GM12873 (cell line): Measurements from ENCODE around the gene ADO.
A peak's percentile ranks its signal among the peaks of the same experiment; 100 is the strongest.

ENCODE experiments used
- TF ChIP-seq, protein P1 (sequence below): IDR thresholded peaks from 2 replicates; pipeline ENCODE4 v1.5.1; 2012; ENCODE audit warnings: low read depth, mild to moderate bottlenecking, moderate library complexity, low read length, control low read depth; ENCODE audit not compliant: insufficient read depth; ENCODE audit errors: missing control alignments

Gene ADO

DNA sequence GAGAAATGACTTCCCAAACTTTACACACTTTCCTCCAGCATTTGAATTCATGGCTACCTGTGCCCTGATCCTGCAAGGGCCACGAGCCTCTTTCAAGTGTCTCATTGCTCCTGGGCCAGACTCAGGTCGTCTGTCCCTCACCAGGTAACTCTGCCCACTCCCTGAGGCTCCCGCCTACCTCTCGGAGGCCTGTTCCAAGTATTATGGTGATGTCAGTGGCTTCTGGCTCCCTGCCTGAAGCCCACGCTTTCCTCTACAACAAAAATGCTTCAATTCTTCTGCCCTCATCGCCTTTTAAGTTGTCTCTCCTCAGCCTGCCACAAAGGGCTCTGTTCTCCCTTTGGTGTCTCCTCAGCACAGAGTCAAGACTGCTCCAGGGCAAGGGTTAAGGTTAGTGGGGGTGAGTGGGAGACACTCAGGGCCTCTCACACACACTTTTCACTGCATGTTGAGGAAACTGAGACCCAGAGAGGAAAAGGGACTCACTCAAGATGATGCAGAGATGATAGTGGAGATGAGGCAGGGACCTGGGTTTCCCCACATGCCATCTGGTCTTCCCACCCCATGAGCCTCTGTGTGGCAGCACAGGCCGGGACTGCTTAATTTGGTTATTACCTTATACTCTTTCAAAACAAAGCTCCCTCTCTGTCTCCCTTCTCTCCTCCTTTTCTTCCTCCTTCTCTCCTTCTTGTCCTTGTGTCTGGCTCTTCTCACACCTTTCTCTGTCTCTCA is 39.9 kb downstream of the ADO start:
- TF ChIP-seq, protein P1, sequence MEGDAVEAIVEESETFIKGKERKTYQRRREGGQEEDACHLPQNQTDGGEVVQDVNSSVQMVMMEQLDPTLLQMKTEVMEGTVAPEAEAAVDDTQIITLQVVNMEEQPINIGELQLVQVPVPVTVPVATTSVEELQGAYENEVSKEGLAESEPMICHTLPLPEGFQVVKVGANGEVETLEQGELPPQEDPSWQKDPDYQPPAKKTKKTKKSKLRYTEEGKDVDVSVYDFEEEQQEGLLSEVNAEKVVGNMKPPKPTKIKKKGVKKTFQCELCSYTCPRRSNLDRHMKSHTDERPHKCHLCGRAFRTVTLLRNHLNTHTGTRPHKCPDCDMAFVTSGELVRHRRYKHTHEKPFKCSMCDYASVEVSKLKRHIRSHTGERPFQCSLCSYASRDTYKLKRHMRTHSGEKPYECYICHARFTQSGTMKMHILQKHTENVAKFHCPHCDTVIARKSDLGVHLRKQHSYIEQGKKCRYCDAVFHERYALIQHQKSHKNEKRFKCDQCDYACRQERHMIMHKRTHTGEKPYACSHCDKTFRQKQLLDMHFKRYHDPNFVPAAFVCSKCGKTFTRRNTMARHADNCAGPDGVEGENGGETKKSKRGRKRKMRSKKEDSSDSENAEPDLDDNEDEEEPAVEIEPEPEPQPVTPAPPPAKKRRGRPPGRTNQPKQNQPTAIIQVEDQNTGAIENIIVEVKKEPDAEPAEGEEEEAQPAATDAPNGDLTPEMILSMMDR: no peak

DNA sequence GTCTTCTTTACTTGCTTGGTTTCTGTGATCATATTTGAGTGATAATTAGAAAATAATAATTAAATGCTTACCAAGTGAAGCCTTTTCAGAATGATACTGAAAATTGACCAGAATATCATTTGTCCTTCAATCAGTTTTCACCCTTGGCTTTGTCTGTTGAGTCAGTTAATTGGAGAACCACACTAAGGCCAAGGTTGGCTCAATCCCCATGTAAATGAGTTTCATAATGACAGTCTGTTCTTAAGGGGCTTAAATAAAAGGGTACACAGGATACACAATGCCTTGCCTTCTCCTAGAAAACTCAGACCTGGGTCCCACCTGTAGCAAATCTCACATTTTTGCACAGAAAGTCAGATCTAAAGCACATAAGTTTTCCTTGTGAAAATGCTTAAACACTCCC is 42.9 kb downstream of the ADO start:
- TF ChIP-seq, protein P1: no peak

DNA sequence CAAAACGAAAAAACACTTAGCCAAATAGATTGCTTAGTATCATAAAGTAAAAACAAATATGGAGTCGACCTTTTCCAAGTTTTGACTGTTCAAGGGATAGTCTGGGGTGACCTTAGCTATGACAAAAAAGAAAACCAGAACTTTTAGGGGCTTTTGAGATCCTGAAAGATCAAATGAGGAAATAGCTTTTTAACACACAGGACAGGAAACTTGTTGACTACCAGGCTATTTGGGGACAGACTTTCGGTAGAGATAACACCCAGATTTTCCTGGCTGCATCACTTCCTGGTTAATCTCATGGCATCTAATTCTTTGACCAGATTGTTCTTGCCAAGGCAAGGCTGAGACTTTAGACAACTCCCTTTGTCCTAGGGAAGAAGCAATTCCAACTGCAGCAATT is 46.1 kb downstream of the ADO start:
- TF ChIP-seq, protein P1: no peak

DNA sequence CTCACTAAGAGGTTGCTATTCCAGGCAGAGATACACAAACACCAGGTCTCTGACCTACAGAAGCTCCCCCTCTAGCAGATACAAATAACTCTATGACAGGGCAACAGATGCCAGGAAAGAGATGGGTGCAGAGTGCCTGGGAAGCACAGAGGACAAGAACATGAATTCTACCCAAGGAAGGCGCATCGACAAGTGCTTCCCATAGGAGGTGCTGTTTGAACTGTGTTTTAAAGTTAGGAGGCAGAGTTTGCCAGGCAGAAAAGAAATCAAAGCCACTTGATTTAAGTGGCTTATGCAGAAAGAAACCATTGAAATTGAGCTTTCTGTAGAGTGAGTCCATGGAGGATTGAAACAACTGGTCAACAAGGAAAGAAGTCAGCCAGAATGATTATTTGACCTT is 46.9 kb downstream of the ADO start:
- TF ChIP-seq, protein P1: peak; percentile 58

DNA sequence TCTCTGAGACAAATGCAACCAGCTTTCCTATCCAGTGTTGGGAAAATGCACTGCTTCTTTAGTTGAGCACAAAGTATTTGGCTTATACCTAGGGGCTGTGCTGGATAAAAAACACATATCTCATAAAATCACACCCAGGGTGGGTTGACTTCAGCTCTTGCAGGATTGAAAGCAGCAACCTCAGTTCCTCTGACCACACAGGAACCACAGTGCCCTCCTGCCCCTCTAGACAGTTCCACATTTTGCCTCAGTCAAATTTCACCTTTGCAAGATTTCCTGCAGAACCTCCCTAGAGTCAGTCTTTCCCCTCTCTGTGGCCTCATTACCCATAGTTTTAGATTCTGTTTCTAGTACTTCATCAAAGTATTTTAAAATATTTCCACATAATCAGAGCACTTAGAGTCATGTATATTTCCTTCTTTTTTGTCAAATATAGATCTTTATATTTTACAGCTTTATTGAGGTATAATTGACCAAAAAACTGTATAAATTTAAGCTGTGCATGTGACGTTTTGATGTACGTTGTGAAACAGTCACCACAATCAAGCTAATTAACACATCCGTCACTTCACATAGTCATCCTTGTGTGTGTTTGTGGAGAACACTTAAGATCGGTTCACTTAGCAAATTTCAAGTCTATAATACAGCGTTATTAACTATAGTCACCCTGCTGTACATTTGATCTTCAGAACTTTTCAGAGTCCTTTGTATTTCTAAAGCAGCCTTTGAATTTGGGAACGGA is 48.6 kb downstream of the ADO start:
- TF ChIP-seq, protein P1: no peak

DNA sequence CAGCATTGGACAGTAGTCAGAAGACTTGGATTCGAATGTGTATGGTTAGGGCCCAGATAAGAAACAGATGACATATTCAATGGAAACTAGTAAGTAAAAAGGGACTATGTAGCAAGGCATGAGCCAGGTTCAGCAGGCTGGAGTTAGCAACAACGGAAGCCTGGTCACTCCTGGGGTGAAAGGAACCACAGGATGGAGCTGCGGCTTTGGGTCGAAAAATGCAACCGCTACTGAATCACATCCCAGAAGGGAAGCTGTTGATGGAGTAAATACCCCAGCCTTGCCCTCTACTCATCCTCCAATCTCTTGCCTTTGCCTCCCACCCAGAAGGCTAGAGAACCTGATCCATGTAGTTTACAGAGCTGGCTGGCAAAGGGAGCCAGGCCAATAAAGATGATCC is 49.2 kb downstream of the ADO start:
- TF ChIP-seq, protein P1: no peak

DNA sequence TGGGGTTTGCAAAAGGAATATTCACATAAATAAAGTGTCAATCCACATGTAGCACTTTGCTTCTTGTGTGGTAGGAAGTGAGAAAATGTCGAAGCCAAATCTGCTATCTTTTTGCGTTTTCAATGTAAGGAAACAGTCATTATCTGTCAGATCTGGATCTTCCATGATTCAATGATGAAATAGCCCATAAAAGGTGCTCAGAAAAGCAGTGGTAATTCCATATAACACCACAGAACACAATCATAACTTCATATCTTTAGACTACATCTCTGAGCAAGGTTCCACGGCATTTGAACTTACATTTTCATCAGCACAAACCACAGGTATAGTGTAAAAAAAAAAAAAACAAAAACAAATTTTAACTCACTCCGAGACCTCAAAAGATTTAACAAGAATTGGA is 51.5 kb downstream of the ADO start:
- TF ChIP-seq, protein P1: no peak
